Activated CD4-positive, alpha-beta T cell treated with anti-CD3 and anti-CD28 coated beads, Interleukin-2, amount 50 U/mL, for 48 hours (primary cell): ENCODE measurements around the gene PARP4.
"Not testable (repeated sequence)": the region's sequence is repeated elsewhere in the genome, so short reads cannot be mapped to it uniquely, and the experiment has no call there.

ENCODE experiments used
- DNase-seq, 2 experiments: peaks; one replicate each; pipeline ENCODE4 v3.0.0-alpha.2; 2020

The PARP4 gene

DNA sequence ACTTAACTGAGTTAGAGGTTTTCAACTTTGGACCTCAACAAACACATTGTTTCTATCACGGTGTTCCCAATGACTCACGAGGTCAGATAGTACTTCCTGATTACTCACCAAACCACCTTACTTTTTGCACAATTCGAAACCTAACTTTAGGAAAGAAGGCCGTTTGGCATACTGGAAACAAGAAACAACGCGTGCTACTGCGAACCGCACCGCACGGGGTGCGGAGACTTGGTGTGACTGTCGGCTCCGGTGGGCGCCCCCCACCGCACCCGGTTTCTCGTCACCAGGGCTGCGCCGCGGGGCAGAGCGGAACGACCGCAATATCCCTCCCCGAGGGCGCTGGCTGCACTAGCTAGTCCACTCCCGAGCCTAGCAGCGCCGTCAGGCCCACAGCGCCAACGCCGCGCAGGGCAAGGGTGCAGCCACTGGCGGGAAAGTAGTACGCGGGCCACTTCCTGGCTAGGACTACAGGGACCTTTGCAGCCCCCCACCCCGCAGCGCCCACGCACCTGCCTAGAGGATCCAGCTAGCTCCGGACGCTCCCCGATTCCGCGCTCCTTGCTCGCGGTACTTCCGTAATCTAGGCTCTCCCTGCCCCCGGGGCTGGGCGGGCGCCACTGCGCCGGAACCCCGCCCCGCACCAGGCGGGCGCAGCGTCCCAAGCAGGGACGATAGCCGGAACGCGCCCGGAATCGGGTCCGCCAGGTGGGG is at the start of gene PARP4:
Gene PARP4 (minus strand): TSS at position 582 of the 711 bp plus-strand sequence. CDS start 9,002 bp downstream, outside the sequence.
- DNase-seq: peak; percentile 68 to 74

DNA sequence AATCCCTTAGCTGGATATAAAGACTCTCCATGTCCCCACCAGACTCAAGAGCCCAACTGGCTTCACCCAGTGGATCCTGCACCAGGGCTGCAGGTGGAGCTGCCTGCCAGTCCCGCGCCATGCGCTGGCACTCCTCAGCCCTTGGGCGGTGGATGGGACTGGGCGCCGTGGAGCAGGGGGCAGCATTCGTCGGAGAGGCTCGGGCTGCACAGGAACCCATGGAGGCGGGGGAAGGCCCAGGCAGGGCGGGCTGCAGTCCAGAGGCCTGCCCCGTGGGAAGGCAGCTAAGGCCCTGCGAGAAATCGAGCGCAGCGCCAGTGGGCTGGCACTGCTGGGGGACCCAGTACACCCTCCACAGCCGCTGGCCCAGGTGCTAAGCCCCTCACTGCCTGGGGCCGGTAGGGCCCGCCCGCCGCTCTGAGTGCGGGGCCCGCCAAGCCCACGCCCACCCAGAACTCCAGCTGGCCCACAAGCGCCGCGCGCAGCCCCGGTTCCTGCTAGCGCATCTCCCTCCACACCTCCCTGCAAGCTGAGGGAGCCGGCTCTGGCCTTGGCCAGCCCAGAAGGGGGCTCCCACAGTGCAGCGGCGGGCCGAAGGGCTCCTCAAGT is 48.1 kb upstream of the PARP4 start:
- DNase-seq: not testable (repeated sequence)

DNA sequence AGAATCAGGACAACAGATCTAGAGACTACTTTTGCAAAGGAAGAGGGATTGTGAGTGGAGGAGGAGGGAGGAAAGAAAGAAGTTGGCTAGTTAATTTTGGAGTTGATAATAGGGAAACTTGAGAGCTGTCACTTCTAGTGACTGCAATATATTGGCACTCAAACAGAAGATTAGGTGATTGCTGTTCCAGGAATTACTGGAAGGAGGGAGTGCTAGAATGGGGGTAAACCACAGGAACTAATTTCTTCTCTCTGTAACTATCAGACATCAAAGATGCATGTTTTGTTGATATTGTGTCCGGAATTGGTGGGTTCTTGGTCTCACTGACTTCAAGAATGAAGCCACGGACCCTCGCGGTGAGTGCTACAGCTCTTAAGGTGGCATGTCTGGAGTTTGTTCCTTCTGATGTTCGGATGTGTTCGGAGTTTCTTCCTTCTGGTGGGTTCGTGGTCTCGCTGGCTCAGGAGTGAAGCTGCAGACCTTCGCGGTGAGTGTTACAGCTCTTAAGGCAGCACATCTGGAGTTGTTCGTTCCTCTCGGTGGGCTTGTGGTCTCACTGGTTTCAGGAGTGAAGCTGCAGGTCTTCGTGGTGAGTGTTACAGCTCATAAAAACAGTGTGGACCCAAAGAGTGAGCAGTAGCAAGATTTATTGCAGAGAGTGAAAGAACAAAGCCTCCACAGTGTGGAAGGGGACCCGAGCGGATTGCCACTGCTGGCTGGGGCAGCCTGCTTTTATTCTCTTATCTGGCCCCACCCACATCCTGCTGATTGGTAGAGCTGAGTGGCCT is 47.0 kb upstream of the PARP4 start:
- DNase-seq: not testable (repeated sequence)

DNA sequence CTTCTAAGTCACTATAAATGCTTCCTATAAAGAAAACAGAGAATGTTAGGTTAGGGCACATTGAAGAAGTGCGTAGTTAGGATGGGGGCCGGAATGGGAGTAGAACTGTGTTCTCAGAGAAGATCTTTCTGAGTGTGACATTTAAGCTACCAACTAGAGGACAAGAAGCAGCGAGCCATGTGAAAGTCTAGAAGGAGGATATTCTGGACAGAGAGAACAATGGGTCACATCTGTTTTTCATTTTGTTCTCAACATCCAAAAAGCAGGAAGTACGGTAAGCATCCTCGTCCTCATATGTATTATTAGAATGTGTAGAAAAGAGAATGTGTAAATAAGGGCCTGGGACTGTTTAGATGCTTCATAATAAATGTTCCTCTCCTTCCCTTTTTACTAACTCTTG is 44.5 kb upstream of the PARP4 start:
- no peak for DNase-seq

DNA sequence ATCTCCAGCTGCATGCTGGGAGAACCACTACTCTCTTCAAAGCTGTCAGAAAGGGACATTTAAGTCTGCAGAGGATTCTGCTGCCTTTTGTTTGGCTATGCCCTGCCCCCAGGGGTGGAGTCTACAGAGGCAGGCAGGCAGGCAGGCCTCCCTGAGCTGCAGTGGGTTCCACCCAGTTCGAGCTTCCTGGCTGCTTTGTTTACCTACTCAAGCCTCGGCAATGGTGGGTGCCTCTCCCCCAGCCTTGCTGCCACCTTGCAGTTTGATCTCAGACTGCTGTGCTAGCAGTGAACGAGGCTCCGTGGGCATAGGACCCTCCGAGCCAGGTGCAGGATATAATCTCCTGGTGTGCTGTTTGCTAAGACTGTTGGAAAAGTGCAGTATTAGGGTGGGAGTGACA is 41.3 kb upstream of the PARP4 start:
- not testable (repeated sequence) for DNase-seq

DNA sequence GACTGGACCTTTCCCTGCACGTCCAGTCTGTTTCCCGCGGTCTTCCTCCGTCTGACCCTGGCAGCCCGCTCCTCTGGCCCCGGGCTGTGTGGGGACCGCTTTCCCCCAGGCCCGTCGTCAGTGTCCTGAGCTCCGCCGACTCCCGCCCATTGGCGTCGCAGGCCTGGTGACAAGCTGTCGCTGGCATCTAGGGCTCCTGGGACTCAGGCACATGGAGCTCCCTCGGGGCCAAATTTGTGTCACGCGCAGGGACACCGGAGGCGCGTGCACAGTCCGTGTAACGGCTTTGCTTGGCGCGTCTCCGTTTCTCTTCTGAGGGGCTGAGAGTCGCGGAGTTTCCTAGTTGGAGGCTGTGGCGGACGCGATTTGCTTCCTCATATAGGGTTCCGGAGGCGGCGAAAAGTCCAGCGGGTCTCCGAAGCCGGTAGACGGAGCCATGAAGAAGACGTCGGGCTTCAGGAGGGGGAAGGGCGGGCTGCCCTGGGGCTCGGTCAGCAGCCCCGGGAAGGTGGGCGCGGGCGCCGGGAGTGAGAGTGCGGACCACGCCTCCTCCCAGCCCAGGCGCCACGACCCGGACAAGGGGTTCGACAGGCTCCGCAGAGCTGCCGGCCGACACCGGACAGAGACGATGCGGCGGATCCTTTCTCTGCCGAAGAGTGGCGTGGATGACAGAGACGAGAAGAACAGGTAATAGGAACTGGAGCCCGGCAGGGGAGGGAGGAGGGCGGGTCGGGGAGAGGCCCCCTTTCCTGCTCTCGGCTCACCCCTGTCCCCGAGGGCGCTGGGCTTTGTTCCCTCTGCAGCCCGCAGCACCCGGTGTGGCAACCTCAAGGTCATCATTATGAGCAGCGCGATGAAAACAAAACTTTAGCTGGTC is 29.1 kb upstream of the PARP4 start:
- DNase-seq: peak; percentile 16 to 21

DNA sequence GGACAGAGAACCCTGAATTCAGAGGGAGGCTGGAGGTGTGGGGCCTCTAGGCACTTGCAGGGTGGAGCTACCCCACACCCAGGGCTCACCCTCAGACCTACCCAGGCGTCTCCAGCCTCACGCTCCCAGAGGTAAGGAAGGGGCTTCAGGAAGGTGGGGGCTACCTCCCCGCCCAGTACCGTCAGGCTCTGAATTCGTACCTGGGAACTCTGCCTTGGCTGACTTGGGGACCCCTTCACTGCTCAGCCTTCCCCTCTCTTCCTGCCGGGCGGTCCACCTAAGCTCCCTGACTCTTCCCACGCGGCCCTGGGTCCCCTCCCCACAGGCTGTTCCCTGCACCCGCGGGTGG is 28.5 kb upstream of the PARP4 start:
- DNase-seq: no peak

DNA sequence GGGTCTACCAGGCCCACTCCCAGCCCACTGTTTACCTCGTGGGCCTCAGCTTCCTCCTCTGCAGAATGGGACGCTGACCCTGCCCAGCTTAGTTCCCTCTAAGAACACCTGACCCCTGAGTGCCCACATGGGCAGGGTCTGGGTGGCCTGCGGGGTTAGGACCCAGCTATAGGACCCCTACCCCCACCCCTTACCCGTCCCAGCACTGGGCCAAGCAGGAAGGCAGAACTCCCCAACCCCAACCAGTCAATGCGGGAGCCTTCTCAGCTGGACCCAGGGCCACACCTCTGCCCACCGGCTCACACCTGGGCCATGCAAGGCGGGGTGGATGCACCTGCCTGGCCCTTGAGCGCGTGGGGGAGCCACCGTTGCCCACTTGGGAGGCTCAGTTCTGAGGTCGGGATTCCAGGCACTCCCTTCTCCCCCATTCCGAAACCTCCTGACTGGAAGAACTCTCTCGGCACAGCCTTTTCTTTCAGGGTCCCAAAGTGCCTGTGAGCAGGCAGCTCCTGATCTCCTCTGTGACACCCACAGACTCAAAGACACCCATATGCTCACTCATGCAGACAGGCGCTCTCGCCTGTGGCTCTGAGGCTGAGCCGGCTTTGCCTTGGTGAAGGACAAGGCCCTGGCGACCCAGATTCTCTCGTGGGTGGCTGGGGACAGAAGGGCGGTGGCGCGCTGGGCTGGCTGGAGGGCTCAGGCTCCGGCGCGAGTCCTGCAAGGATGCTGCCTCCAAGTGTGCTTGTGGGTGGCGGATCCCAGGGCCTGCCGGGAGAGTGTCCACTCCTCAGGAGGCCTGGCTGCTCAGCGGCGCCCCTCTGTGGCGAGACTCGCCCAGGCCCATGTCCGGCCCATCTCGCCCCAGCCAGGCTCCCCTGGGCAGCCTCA is 27.9 kb upstream of the PARP4 start:
- no peak for DNase-seq

DNA sequence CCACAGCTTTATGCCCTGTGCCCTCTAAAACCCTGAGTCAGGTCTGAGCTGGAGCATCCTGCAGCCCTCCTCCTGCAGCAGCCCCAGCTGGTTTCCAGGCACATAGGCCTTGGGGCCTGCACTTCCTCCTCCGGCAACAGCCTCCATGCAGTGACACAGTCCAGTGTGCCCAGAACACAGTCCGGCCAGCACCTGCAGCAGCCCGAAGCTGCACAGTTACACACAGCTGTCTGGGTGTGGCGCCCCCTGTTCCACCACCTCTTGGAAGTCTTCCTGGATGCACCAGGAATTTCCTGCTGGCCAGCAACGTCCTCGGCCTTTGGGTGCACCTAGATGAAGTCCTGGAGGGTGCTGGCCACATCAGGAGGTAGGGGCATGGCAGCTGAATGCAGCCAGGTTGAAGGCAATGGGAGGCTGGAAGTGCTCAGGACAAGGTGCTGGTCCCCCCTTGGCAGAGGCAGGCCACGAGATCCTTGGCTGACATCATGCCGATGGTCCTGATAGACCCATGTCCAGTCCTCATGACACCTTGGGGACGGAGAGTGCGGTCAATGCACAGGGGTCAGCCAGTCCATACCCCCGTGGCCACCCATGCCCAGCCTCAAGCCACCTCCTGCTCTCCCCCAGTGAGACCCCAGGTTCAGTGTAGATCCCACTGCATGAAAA is 27.1 kb upstream of the PARP4 start:
- DNase-seq: no peak

DNA sequence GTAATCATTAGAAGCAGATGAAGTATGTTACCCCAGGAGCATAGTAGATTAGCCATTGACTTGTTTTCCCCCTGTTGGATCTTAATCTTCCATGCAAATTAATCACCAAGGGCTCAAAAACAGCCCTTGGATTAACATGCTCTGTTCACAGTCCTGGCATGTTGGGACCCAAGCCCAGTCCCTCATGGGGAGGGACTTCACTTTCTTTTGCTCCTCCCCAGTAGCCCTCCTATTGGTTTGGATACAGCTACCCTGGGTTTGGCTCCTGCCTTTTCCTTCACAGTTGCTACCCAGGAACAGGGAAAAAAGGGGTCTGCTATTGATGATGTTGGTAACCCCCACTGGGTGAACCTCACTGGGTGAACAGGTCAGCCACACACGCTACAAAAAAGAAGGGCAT is 16.9 kb upstream of the PARP4 start:
- no peak for DNase-seq

DNA sequence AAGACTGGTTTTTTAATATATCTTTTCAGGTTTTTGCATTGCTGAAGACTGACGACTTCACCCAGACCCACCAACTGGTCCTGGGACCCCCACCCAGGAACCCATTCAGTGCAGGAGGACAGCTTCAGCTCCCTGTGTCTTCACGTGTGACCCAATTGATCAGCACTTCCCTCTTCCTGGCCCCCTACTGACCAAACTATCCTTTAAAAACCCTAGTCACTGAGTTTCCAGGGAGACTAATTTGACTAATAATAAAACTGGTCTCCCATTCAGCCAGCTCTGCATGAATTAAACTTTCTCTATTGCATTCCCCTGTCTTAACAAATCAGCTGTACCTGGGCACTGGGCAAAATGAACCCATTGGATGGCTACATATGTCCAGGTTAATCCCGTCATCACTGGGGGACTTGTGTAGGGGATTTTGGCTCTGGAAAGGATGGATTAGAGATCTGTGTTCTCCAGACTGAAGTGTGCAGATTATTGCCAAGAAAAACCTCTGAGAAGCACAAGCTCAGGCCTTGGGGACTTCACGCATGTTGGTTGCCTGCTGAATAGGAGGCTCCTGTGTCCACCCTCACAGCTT is 16.3 kb upstream of the PARP4 start:
- DNase-seq: no peak

DNA sequence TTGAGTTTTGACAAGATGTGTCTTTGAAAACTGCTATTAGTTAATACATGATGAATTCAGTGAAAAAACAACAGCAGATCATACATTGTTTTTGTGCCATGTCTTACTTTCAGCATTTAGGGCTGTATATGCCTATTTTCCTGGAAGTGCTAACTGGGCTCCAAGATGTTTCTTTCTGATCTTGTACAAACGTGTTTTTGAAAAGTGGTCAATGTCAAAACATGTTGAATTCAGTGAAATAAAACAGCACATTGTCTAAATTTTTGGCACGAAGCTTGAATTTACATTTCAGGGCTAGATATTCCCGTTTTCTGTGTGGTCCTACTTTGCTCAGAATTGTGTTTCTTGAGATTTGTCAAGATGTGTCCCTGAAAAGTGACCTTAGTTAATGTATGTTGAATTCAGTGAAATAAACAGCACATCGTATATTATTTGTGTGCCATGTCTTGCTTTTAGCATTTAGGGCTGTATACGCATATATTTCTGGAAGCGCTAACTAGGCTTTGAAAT is 14.7 kb upstream of the PARP4 start:
- DNase-seq: no peak

DNA sequence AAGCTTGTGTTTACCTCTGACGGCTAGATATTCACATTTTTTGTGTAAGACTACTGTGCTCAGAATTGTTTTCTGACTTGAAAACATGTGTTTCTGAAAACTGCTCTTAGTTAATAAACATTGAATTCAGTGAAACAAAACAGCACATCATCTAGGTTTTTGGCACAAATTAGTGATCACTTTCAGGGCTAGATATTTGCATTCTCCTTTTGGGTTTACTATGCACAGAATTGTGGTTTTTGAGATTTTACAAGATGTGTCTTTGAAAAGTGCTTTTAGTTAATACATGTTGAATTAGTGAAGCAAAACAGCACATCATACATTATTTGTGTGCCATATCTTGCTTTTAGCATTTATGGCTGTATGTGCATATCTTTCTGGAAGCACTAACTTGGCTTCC is 8.2 kb upstream of the PARP4 start:
- DNase-seq: no peak

DNA sequence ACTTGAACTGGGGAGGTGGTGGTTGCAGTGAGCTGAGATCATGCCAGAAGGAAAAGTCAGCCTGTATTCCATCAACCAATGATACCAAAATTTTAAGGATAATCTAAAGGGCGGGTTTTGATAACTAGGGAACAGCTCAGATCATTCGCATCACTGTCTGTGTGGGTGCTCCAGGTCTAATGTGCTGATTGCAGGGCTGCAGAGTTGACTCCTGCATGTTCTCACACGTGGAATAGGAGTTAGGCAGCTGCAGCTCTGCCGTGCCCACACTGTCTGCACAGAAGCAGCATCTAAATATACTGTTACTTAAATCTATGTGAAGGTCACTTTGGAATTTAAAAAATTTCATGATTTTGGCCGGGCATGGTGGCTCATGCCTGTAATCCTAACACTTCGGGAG is 4.3 kb upstream of the PARP4 start:
- DNase-seq: no peak

DNA sequence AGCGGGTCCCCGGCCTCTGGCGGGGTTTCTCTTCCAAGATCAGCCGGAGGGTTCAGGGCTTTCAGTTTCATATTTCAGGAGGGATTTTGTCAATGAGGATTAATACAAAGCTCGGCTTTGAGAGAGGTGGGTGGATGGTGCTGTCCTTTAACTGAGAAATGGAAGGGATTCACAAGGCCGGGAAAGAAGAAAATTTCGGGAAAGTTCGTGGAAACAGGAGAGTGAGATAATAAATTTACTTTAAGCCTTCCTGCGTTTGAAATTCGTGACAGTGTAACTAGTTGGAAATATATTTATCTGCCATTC is 283 bp upstream of the PARP4 start:
- DNase-seq: no peak

DNA sequence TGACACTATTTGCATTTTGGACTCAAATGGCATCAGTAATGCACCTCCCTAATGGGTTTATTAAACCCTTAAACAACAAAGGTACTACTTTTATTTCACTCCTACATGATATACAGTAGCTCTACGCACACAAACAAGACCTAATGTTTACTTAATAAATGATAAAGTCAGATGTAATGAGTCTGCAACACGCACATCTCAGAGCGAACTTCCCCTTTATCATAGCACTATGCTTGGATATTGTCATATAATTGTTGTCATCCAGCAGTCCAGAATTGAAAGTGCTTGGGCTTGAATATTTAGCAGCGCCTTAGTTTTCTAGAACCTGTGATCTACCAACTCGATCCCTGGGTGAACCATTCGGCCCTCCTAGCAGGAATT is 772 bp downstream of the PARP4 start:
- DNase-seq: no peak

DNA sequence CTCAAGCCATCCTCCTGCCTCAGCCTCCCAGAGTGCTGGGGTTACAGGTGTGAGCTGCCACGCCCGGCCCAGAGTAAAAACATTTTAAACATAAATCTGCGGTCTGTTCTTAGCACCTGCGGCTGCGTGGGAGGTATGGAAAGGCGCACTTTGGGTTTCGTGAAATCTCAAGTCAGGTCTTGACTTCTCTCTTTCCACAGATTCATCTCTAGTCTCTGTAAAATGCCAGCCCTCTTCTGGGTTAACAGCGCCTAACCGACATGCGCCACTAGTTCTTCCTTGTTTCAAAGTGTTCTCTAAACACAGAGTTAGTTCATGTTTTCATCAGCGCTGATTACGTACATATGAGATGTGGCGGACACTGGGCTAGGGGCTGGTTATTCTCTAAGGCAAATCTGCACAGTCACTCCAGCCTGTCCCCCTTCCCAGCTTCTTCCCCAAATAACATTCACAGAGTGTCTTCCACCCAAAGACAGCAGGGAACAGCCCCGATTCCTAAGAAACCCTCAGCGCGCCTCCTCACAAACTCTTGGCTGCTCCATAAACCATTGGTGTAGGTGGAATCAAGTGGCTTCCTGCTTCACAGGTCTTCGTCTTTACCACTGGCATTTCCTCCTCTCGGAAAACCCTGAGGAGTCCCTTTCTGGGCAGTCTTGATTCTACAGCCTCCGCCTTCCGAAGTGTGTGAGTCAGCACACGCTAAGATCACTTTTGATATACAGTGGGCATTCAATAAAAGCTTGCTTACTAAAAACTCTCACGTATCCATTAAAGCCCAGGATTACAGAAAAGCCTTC is 1.4 kb downstream of the PARP4 start:
- peak; percentile 74 to 83 for DNase-seq

DNA sequence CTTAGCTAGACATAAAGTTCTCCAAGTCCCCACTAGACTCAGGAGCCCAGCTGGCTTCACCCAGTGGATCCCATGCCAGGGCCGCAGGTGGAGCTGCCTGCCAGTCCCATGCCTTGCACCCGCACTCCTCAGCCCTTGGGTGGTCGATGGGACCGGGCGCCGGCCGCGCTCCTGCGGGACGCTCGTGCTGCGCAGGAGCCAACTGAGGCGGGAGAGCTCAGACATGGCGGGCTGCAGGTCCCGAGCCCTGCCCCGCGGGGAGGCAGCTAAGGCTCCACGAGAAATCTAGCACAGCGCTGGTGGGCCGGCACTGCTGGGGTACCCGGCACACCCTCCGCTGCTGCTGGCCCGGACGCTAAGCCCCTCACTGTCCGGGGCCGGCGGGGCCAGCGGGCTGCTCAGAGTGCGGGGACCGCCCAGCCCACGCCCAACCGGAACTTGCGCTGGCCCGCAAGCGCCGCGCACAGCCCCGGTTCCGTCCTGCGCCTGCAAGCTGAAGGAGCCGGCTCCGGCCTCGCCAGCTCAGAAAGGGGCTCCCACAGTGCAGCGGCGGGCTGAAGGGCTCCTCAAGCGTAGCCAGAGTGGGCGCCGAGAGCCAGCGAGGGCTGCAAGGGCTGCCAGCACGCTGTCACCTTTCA is 5.8 kb downstream of the PARP4 start:
- no peak for DNase-seq

DNA sequence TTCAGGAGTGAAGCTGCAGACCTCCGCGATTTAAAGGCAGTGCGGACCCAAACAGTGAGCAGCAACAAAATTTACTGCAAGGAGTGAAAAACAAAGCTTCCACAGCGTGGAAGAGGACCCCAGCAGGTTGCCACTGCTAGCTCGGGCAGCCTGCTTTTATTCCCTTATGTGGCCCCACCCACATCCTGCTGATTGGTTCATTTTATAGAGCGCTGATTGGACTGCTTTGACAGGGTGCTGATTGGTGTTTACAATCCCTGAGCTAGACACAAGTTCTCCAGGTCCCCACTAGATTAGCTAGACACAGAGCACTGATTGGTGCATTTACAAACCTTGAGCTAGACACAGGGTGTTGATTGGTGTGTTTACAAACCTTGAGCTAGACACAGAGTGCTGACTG is 6.3 kb downstream of the PARP4 start:
- not testable (repeated sequence) for DNase-seq

DNA sequence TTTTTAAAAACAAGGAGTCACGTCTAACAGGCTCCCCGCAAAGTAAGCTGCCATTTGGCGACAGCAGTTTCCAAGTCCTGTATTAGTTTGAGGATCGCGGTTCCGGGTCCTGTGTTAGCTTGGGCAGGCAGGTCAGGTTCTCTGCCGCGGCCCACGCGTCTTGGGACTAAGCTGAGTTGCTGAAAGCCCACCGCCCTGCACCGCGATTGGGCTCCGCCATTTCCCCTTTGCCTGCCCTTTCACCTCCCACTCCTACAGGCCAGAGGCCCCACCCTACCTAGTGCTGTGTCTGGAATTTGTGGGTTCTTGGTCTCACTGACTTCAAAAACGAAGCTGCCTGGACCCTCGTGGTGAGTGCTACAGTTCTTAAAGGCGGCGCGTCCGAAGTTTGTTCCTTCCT is 6.8 kb downstream of the PARP4 start:
- no peak for DNase-seq
